ENCODE measurements around the gene C2orf76. TPM values are rescaled to one million over a fixed set of nuclear protein-coding genes. Genes with fewer than 3 reads are reported as not detected.

C2orf76 gene
- total RNA-seq, 4 donors from 2014 or later = 6.7 to 10.6 (median 9.3) TPM

DNA sequence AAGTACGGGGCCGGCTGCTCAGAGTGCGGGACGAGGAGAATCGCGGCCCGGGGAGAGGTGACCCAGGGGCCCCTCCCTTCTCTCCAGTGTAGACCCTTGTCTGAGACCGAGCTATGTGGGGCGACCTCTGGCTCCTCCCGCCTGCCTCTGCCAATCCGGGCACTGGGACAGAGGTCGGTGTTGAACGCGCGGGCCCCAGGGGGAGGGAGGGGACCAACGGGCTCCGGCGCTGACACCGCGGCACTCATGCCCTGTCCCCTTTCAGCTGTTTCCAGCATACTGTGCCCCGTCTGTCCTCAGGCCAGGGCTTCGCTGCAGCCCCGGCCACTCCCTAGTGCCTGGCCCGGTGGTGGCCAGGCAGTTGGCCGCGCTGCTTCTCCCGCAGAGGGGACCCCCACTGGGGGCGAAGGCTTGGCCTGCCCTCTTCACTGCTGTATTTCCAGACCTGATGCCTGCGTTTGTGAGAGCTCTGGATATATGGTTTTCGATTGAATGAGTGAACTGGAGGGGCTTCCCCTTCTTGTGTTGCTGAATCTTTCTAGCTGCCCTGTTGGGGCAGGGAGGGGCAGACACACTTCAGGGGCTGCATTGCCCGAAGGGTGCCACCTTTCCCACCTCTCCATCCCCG, 952 bp upstream of the C2orf76 start:
- Histone ChIP-seq H3K36me3 (peaks cover 40% of the 10 kb centered on the region), H3K27me3 (no peaks in the 10 kb centered on the region), H3K27ac (peak overlapping the region; percentile 90), H3K9me3 (no peaks in the 10 kb centered on the region), H3K4me3 (peak overlapping the region; percentile 64), H3K4me1 (peaks cover 34% of the 10 kb centered on the region)
- TF ChIP-seq POLR2AphosphoS5 (IDR thresholded peaks at IDR 0.05) (no peak), POLR2A (IDR thresholded peaks at IDR 0.05) (no peak), EP300 (IDR thresholded peaks at IDR 0.05) (no peak)
- TF ChIP-seq, protein P1, sequence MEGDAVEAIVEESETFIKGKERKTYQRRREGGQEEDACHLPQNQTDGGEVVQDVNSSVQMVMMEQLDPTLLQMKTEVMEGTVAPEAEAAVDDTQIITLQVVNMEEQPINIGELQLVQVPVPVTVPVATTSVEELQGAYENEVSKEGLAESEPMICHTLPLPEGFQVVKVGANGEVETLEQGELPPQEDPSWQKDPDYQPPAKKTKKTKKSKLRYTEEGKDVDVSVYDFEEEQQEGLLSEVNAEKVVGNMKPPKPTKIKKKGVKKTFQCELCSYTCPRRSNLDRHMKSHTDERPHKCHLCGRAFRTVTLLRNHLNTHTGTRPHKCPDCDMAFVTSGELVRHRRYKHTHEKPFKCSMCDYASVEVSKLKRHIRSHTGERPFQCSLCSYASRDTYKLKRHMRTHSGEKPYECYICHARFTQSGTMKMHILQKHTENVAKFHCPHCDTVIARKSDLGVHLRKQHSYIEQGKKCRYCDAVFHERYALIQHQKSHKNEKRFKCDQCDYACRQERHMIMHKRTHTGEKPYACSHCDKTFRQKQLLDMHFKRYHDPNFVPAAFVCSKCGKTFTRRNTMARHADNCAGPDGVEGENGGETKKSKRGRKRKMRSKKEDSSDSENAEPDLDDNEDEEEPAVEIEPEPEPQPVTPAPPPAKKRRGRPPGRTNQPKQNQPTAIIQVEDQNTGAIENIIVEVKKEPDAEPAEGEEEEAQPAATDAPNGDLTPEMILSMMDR (IDR thresholded peaks at IDR 0.05) = no peak
- WGBS = 40% methylated on average over 3 of the region's 32 CpGs
- DNase-seq (ENCODE audit: low spot score in 2 of 2) = peak; percentile 81 to 85

DNA sequence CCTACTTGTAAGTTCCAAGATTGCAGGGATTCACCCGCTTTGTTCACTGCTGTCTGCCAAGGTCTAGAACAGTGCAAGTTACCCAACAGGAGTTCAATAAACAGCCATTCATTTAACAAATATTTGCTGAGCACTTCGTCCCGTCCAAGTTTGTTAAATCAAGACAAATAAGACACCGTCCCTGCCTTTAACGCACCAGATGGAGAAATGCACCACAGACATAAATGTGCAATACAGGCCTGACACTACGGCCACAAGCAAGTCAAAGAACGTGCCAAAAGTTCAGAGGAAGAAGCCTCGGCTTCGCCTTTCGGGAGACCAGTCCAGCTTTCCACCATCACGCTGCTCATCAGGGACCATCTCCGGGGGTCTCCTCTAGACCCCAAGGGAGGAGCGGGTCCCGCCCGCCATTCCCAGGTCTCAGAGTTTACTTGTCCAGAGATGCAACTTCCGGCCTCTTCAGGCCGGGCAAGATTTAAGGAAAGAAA, 429 bp downstream of the C2orf76 start:
- DNase-seq (ENCODE audit: low spot score in 2 of 2) = no peak
- H3K9me3 ChIP-seq = no peaks in the 10 kb centered on the region
- H3K4me1 ChIP-seq = peaks cover 34% of the 10 kb centered on the region
- TF ChIP-seq POLR2A (IDR thresholded peaks at IDR 0.05) (no peak), POLR2AphosphoS5 (IDR thresholded peaks at IDR 0.05) (no peak)
- TF ChIP-seq, protein P1 (IDR thresholded peaks at IDR 0.05) = no peak
- WGBS = under 1% methylated on average over 15 of the region's 17 CpGs
- H3K27me3 ChIP-seq = no peaks in the 10 kb centered on the region
- H3K36me3 ChIP-seq = peaks cover 27% of the 10 kb centered on the region
- peak overlapping the region; percentile 64 for H3K4me3 ChIP-seq
- peak overlapping the region; percentile 90 for H3K27ac ChIP-seq

DNA sequence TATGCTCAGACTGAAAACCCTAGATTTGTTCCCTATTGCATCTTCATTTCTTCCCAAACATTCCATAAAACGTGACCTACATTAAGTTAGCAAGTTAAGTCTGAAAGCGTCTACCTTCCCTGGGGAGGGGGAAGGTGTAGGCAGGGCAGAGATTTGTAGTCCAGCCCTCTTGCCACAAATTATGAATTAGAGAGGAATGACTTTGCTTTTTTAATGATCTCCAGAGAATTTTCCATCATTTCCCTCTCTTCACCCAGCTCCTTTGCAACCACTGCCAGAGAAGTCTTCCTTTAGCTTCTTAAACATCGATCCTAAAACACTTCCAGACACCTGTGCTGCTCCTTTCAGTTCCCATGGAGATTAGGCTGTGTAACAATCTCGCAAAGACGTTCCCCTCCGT, 1.2 kb downstream of the C2orf76 start:
- peaks cover 19% of the 10 kb centered on the region for H3K36me3 ChIP-seq
- no peak for TF ChIP-seq POLR2A (IDR thresholded peaks at IDR 0.05)
- no peaks in the 10 kb centered on the region for H3K27me3 ChIP-seq
- H3K27ac ChIP-seq = no peak overlapping the region
- DNase-seq (ENCODE audit: low spot score in 2 of 2) = no peak
- peak overlapping the region; percentile 64 for H3K4me3 ChIP-seq
- H3K4me1 ChIP-seq = peaks cover 34% of the 10 kb centered on the region
- WGBS = 32% methylated on average over 6 of the region's 6 CpGs
- H3K9me3 ChIP-seq = no peaks in the 10 kb centered on the region

DNA sequence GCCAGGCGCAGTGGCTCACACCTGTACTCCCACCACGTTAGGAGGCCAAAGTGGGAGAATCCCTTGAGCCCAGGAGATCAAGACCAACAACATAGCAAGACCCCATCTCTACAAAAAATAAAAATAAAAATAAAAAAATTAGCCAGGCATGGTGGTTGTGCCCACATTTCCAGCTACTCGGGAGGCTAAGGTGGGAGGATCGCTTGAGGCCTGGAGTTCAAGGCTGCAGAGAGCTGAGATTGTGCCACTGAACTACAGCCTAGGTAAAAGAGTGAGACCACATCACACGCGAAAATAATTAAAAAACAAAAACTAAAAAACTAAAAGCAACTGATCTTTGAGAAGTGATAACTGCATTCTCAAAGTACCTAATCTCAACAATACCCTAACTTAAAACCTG, 1.8 kb downstream of the C2orf76 start:
- Histone ChIP-seq H3K27ac (no peak overlapping the region), H3K36me3 (peaks cover 13% of the 10 kb centered on the region), H3K4me1 (peaks cover 34% of the 10 kb centered on the region), H3K4me3 (no peak overlapping the region), H3K9me3 (no peaks in the 10 kb centered on the region), H3K27me3 (no peaks in the 10 kb centered on the region)
- DNase-seq (ENCODE audit: low spot score in 2 of 2) = no peak
- TF ChIP-seq EP300 (IDR thresholded peaks at IDR 0.05) (no peak), POLR2A (IDR thresholded peaks at IDR 0.05) (no peak), POLR2AphosphoS5 (IDR thresholded peaks at IDR 0.05) (no peak)
- TF ChIP-seq, protein P1 (IDR thresholded peaks at IDR 0.05) = no peak
- WGBS = 87% methylated on average over 6 of the region's 6 CpGs

DNA sequence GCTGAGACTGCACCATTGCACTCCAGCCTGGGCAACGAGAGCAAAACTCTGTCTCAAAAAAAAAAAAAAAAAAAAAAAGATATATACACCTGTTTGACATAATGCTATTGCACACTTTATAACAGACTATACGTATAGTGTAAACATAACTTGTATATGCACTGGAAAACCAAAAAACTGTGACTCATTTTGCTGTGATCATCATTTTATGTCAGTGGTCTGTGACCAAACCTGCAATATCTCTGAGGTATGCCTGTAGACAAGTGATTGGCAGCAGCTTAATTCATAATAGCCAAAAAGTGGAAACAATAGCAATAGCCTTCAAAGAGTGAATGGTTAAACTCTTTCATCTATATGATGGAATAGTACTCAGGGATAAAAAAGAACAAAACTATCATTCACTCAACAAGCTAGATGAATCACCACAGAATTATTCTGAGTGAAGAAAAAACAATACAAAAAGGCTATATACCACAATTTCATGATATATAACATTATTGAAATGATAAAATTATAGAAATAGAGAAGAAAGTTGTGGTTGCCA, 6.1 kb downstream of the C2orf76 start:
- 96% methylated on average over 2 of the region's 2 CpGs for WGBS
- Histone ChIP-seq H3K27me3 (no peaks in the 10 kb centered on the region), H3K9me3 (no peaks in the 10 kb centered on the region), H3K27ac (no peak overlapping the region), H3K4me1 (peaks cover 8% of the 10 kb centered on the region), H3K36me3 (no peaks in the 10 kb centered on the region), H3K4me3 (no peak overlapping the region)
- DNase-seq (ENCODE audit: low spot score in 2 of 2) = no peak
- no peak for TF ChIP-seq POLR2AphosphoS5 (IDR thresholded peaks at IDR 0.05)
- TF ChIP-seq, protein P1 (IDR thresholded peaks at IDR 0.05) = no peak
- no peak for TF ChIP-seq POLR2A (IDR thresholded peaks at IDR 0.05)
- TF ChIP-seq EP300 (IDR thresholded peaks at IDR 0.05) = no peak
